Measurements from ENCODE around the gene KIF5C.

KIF5C gene

DNA sequence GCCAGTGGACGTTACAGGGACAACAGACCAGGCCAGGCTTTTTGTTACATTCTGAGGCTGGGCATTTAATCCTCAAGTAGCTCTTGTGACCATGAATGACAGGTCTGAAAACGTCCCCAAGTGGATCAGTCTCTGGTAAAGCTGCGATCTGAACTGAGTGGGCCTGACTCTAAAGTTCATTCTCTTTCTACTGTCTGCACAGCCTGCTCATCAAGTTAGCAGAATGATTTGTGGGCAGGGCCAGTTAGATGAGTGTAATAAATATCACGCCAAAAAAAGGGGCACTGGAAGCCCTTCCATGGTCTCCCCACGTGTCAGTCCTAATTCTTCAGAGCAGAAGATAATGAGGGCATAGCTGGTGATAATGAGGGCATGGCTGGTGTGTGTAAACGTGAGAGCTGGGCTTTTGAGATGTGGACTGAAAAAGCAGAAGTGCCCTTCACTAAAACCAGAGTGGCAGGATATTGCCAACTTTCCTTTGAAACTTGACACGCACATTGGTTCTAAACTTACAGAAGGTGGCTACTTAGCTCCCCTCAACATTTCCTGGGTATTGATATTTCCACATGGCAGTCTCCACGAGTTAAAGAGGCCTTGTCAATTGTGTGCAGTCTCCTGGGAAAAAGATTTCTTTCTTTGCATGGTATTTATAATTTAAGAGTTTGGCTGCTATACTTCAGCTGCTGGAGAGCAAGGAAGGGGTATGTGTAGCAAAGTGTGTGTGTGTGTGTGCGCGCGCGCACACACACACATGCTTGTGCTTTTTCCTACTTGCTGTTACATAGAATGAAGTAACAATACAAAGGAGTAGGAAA is 90.8 kb downstream of the KIF5C start:
- H3K9ac ChIP-seq (ENCODE audit: low read depth, low read length) = no peak overlapping the region
- H3K4me3 ChIP-seq (ENCODE audit: low read length) = no peak overlapping the region
- H3K36me3 ChIP-seq (ENCODE audit: insufficient read depth, low read length) = peaks cover 42% of the 10 kb centered on the region
- no peak overlapping the region for H3K27ac ChIP-seq (ENCODE audit: low read depth, low read length)
- H3K4me1 ChIP-seq (ENCODE audit: insufficient read depth, low read length) = peaks cover 10% of the 10 kb centered on the region; the same call in 1 of the 2 replicates
- no peaks in the 10 kb centered on the region for H3K27me3 ChIP-seq (ENCODE audit: insufficient read depth, low read length)
- H3K9me3 ChIP-seq (ENCODE audit: insufficient read depth, low read depth, low read length) = no peaks in the 10 kb centered on the region
- 91% methylated on average over 12 of the region's 12 CpGs for WGBS

DNA sequence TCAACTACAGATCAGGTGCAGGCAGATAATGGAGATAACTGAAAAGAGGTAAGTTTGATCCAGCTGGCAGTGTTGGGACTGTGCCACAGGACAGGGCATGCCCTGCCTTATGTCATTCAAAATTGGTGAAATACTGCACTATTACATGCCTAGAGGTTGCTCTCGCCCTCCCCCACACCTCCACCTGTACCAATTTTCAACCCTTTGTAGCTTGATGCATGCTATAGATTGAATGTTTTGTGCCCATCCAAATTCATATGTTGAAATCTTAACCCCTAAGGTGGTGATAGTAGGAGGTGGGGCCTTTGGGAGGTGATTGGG is 91.4 kb downstream of the KIF5C start:
- Histone ChIP-seq H3K36me3 (ENCODE audit: insufficient read depth, low read length) (peaks cover 36% of the 10 kb centered on the region), H3K27ac (ENCODE audit: low read depth, low read length) (no peak overlapping the region), H3K9ac (ENCODE audit: low read depth, low read length) (no peak overlapping the region), H3K4me3 (ENCODE audit: low read length) (no peak overlapping the region), H3K27me3 (ENCODE audit: insufficient read depth, low read length) (no peaks in the 10 kb centered on the region), H3K4me1 (ENCODE audit: insufficient read depth, low read length) (peaks cover 10% of the 10 kb centered on the region; the same call in 1 of the 2 replicates), H3K9me3 (ENCODE audit: insufficient read depth, low read depth, low read length) (no peaks in the 10 kb centered on the region)
- WGBS = 100% methylated on average over 1 of the region's 1 CpG

DNA sequence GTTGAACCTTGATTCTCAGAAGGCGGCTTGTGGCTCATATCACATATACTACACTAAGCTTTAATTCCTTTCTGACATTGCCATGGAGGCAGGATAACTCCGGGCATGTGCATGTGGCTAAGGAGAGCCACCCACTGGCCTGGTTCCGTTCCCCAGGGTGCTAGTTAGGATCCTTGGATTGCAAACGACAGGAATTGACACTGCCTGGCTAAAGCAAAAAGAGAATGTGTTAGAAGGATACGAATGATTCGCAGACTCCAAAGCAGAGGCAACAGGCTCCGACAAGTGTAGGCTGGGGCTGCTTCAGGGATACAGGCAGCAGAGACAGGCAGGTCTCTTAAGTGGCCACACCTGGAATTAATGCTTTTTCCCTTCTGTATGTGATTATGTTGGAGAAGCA is 92.0 kb downstream of the KIF5C start:
- Histone ChIP-seq H3K4me3 (ENCODE audit: low read length) (no peak overlapping the region), H3K36me3 (ENCODE audit: insufficient read depth, low read length) (peaks cover 30% of the 10 kb centered on the region), H3K27ac (ENCODE audit: low read depth, low read length) (no peak overlapping the region), H3K9ac (ENCODE audit: low read depth, low read length) (no peak overlapping the region), H3K27me3 (ENCODE audit: insufficient read depth, low read length) (no peaks in the 10 kb centered on the region), H3K9me3 (ENCODE audit: insufficient read depth, low read depth, low read length) (no peaks in the 10 kb centered on the region), H3K4me1 (ENCODE audit: insufficient read depth, low read length) (peaks cover 10% of the 10 kb centered on the region; the same call in 1 of the 2 replicates)
- WGBS = 87% methylated on average over 7 of the region's 7 CpGs

DNA sequence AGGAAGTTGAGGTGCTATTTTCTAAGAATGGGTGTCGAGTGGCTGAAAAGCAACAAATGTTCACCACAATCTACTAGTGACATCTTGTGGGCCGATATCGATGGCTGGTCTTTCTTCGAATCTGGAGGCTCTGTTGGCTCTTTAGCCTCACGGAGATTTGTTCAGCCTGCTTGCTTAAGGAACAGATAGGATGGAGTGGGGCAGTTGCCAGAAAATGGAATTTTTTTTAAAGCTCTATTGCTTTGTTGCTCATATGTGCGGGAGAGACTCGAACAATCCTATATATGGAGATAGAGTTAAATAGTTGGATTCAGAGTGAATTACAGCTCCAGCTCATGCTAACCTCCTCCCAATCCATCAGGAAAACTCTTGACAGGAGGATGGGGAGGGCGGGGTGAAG is 92.6 kb downstream of the KIF5C start:
- Histone ChIP-seq H3K4me3 (ENCODE audit: low read length) (no peak overlapping the region), H3K9me3 (ENCODE audit: insufficient read depth, low read depth, low read length) (no peaks in the 10 kb centered on the region), H3K4me1 (ENCODE audit: insufficient read depth, low read length) (peaks cover 15% of the 10 kb centered on the region; the same call in 1 of the 2 replicates), H3K27ac (ENCODE audit: low read depth, low read length) (no peak overlapping the region), H3K27me3 (ENCODE audit: insufficient read depth, low read length) (no peaks in the 10 kb centered on the region), H3K36me3 (ENCODE audit: insufficient read depth, low read length) (peaks cover 26% of the 10 kb centered on the region), H3K9ac (ENCODE audit: low read depth, low read length) (no peak overlapping the region)
- 95% methylated on average over 7 of the region's 8 CpGs for WGBS

DNA sequence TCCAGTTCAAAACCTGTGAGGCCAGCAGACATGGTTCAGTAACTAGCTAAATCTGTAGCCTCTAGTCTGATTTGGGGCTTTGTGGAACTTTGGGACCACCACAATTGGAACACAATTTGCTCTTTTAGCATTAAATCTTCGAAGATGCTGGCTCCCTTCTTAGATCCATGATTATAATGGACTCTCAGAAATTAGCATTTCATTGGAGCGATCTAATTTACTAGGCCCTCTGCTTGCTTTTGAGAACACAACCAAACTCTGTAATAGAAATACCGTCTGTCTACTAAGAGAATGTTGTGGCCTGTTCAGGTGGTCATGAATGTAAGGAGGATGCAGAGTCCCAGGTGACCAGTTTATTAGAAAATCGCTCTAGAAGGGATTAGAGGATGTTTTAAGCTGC is 93.3 kb downstream of the KIF5C start:
- Histone ChIP-seq H3K9me3 (ENCODE audit: insufficient read depth, low read depth, low read length) (no peaks in the 10 kb centered on the region), H3K36me3 (ENCODE audit: insufficient read depth, low read length) (peaks cover 23% of the 10 kb centered on the region), H3K27me3 (ENCODE audit: insufficient read depth, low read length) (no peaks in the 10 kb centered on the region), H3K27ac (ENCODE audit: low read depth, low read length) (no peak overlapping the region), H3K4me1 (ENCODE audit: insufficient read depth, low read length) (peaks cover 18% of the 10 kb centered on the region; the same call in 1 of the 2 replicates), H3K9ac (ENCODE audit: low read depth, low read length) (no peak overlapping the region), H3K4me3 (ENCODE audit: low read length) (no peak overlapping the region)
- WGBS = 91% methylated on average over 4 of the region's 4 CpGs

DNA sequence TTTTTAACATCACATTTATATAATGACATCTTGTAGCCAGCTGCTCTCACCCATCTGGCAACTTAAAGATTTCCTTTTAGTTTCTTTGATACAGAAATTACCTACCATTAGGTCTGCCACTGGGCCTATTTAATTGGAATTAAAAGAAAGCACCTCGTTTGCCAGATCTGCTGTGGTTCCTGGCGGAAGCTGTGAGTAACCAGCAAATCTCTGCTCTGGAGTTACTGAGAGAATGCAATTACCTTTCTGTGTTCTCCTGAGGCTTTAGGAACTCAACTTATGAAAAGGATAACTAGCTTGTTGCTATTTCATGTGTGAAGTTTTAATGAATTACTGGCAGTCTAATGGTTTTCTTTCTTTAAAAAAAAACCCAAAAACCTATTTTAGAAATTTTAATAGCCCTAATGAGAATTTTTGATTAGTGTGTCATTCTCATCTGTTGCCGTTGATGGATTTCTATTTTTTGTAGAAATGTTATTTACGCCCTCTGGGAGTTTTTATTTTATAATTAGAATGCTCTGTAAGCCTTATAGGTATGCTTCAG is 93.8 kb downstream of the KIF5C start:
- Histone ChIP-seq H3K4me1 (ENCODE audit: insufficient read depth, low read length) (peaks cover 21% of the 10 kb centered on the region), H3K4me3 (ENCODE audit: low read length) (no peak overlapping the region), H3K27me3 (ENCODE audit: insufficient read depth, low read length) (no peaks in the 10 kb centered on the region), H3K36me3 (ENCODE audit: insufficient read depth, low read length) (peaks cover 21% of the 10 kb centered on the region), H3K9me3 (ENCODE audit: insufficient read depth, low read depth, low read length) (no peaks in the 10 kb centered on the region), H3K27ac (ENCODE audit: low read depth, low read length) (no peak overlapping the region), H3K9ac (ENCODE audit: low read depth, low read length) (no peak overlapping the region)
- WGBS = 91% methylated on average over 4 of the region's 4 CpGs

DNA sequence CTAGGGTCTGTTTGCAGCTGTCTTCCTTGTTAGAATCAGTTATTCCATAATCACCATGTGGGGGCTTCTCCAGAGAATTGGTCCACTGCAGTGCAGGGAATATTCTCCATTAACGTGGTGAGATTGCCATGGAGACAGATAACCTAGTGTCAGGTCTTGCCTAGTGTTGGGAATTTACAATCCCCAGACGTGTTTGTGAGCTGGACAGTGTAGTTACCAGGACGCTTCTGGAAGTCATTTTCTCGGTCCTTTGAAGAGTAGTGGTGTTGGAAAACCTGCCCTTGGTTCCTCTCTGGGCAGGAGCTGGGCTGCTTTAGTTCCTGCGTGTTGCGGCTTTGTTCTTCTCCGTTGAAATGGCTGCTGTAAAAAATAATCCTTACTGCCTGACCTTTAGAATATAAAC is 94.6 kb downstream of the KIF5C start:
- WGBS = 88% methylated on average over 7 of the region's 7 CpGs

DNA sequence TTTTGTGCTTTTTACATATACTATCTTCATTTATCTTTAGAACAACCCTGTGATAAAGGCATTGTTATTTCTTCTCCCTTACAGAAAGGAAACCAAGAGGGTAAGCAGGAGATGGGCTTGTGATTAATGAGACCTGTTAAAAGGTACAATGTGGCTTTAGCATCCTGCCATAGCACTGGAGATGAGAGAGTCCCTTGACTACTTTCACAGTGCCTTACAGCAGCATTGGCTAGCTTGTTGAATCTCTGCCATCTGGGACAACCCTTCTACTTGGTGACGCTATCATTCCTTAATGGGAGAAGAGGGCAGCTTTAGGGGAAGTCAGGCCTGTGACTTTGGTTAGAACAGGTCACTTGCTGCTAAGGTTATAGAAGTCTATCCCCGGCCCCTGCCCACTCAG is 95.4 kb downstream of the KIF5C start:
- WGBS = 84% methylated on average over 2 of the region's 2 CpGs
- H3K27ac ChIP-seq (ENCODE audit: low read depth, low read length) = no peak overlapping the region
- H3K4me1 ChIP-seq (ENCODE audit: insufficient read depth, low read length) = peaks cover 35% of the 10 kb centered on the region
- H3K27me3 ChIP-seq (ENCODE audit: insufficient read depth, low read length) = no peaks in the 10 kb centered on the region
- no peaks in the 10 kb centered on the region for H3K9me3 ChIP-seq (ENCODE audit: insufficient read depth, low read depth, low read length)
- peaks cover 25% of the 10 kb centered on the region for H3K36me3 ChIP-seq (ENCODE audit: insufficient read depth, low read length)
- H3K4me3 ChIP-seq (ENCODE audit: low read length) = no peak overlapping the region
- H3K9ac ChIP-seq (ENCODE audit: low read depth, low read length) = no peak overlapping the region

More for the DNA sequence above, 94.6 kb downstream of the KIF5C start:
- no peak overlapping the region for H3K27ac ChIP-seq (ENCODE audit: low read depth, low read length)
- H3K9ac ChIP-seq (ENCODE audit: low read depth, low read length) = no peak overlapping the region
- H3K4me1 ChIP-seq (ENCODE audit: insufficient read depth, low read length) = peaks cover 30% of the 10 kb centered on the region
- H3K27me3 ChIP-seq (ENCODE audit: insufficient read depth, low read length) = no peaks in the 10 kb centered on the region
- H3K4me3 ChIP-seq (ENCODE audit: low read length) = no peak overlapping the region
- H3K9me3 ChIP-seq (ENCODE audit: insufficient read depth, low read depth, low read length) = no peaks in the 10 kb centered on the region
- peaks cover 21% of the 10 kb centered on the region for H3K36me3 ChIP-seq (ENCODE audit: insufficient read depth, low read length)

DNA sequence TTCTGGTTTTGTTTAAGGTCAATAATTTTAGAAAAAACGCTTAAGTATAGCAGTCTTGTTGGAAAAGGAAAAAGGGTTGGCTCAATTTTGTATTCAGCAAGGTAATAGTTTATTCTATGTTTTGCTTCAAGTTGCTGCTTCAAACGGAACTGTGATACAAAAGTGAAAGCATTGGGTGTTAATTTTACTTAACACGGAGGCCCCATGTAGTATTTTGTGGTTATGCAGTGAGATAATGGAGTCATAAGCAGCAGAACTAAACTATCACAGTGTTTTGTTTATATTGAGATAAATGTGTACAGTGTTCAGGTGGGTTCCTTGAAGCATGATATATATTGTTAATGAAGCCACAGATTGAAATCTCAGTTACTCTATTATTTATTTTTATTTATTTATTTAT is 96.5 kb downstream of the KIF5C start:
- WGBS = 91% methylated on average over 3 of the region's 3 CpGs
- Histone ChIP-seq H3K36me3 (ENCODE audit: insufficient read depth, low read length) (peaks cover 17% of the 10 kb centered on the region), H3K9ac (ENCODE audit: low read depth, low read length) (no peak overlapping the region), H3K4me1 (ENCODE audit: insufficient read depth, low read length) (peaks cover 35% of the 10 kb centered on the region), H3K27me3 (ENCODE audit: insufficient read depth, low read length) (no peaks in the 10 kb centered on the region), H3K27ac (ENCODE audit: low read depth, low read length) (no peak overlapping the region), H3K4me3 (ENCODE audit: low read length) (no peak overlapping the region), H3K9me3 (ENCODE audit: insufficient read depth, low read depth, low read length) (no peaks in the 10 kb centered on the region)

DNA sequence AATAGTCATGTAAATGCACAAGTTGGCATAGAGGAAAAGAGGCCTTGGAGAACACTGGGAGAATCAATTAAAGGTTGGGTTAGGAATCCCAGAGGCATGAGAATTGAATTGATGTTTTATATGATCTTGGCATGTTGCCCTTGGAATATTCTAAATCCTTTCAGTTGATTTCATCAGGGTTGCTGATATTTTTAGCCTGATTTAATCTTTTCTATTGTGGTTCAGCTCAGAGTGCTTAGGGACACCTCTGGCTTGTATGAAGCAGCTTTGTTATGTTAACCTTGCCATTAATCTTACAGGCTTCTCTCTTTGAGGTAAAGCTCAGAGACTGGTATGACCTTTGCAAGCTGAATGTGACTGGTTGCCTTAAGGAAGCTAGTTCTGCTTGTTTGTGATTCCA is 99.1 kb downstream of the KIF5C start:
- no peaks in the 10 kb centered on the region for H3K27me3 ChIP-seq (ENCODE audit: insufficient read depth, low read length)
- peak overlapping the region; percentile 76; the same call in 1 of the 2 replicates for H3K27ac ChIP-seq (ENCODE audit: low read depth, low read length)
- peaks cover 16% of the 10 kb centered on the region for H3K36me3 ChIP-seq (ENCODE audit: insufficient read depth, low read length)
- no peaks in the 10 kb centered on the region for H3K9me3 ChIP-seq (ENCODE audit: insufficient read depth, low read depth, low read length)
- no peak overlapping the region for H3K4me3 ChIP-seq (ENCODE audit: low read length)
- H3K4me1 ChIP-seq (ENCODE audit: insufficient read depth, low read length) = peaks cover 28% of the 10 kb centered on the region
- no peak overlapping the region for H3K9ac ChIP-seq (ENCODE audit: low read depth, low read length)

DNA sequence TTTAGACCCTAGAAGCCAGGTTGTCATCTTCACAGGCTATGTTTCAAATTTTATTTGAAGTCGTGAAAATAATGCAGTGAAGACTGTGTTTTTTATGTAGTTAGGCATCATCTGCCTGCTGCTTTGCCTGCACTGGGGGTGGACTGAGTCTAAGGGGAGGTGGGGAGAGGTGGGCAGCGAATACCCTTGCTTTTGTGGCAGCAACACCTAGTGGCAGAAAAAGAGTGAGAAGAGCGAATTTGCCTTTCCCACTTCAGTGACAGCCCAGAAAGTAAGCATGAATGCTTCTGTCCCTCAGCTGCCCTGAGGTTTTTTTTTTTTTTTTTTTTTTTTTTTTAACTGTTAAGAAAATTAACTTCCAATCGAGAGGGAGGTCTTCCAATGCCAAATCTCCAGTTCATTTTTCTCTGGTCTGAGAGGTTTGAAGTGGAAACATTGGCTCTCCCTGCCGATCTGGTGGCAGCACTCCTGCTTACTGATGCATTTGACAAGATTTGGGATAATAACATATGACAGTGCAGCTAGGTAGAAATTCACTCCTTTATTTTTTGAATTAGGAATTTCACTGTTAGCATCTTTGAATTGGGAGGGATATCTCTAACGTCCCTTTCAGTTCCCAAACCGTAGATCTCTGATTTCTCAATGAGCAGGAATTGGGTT is 103.1 kb downstream of the KIF5C start:
- 90% methylated on average over 7 of the region's 7 CpGs for WGBS

More for the DNA sequence above, 103.1 kb downstream of the KIF5C start:
- H3K27me3 ChIP-seq (ENCODE audit: insufficient read depth, low read length) = no peaks in the 10 kb centered on the region
- H3K27ac ChIP-seq (ENCODE audit: low read depth, low read length) = no peak overlapping the region
- peaks cover 25% of the 10 kb centered on the region for H3K4me1 ChIP-seq (ENCODE audit: insufficient read depth, low read length)
- no peak overlapping the region for H3K4me3 ChIP-seq (ENCODE audit: low read length)
- peaks cover 51% of the 10 kb centered on the region for H3K36me3 ChIP-seq (ENCODE audit: insufficient read depth, low read length)
- H3K9me3 ChIP-seq (ENCODE audit: insufficient read depth, low read depth, low read length) = no peaks in the 10 kb centered on the region
- H3K9ac ChIP-seq (ENCODE audit: low read depth, low read length) = no peak overlapping the region

Data from HUES64 (cell line).